HEK293 (cell line): ENCODE measurements around the gene PLPP6.

ENCODE experiments used
- CTCF ChIA-PET: fragments of 350-600 bp; formaldehyde crosslinking; extraction: SDS; loops from one replicate; lab custom pipeline; 2021; ENCODE audit warnings: antibody characterized with exemption; lab: Yijun Ruan, JAX
- POLR2A ChIA-PET: fragments of 300-600 bp; formaldehyde crosslinking; extraction: SDS; loops from one replicate; lab custom pipeline; 2020; ENCODE audit warnings: antibody characterized with exemption, inconsistent platforms; lab: Yijun Ruan, JAX
- H3K27ac ChIP-seq: fragments of 200-500 bp; sonication (Bioruptor generic); 2 replicates; pipeline ENCODE4 v1.5.1; 2014; ENCODE audit warnings: low read depth, low read length, control low read depth, inconsistent platforms; ENCODE audit errors: extremely low read depth
- H3K36me3 ChIP-seq, 2 experiments: fragments of 200-500 bp in 1 of 2; sonication (Bioruptor generic) in 1 of 2; 1 replicate in 1 of 2; 2 replicates in 1 of 2; pipeline ENCODE4 v1.5.1; 2014 to 2017; ENCODE audit warnings: inconsistent platforms in 2 of 2, low read length in 2 of 2; ENCODE audit not compliant: control insufficient read depth in 2 of 2, insufficient read depth in 1 of 2
- H3K4me1 ChIP-seq: fragments of 200-500 bp; sonication (Bioruptor generic); 2 replicates; pipeline ENCODE4 v1.5.1; 2014; ENCODE audit warnings: mild to moderate bottlenecking, low read length, inconsistent platforms; ENCODE audit not compliant: control insufficient read depth, insufficient read depth
- H3K4me3 ChIP-seq: 2 replicates; pipeline ENCODE4 v1.5.1; 2011; ENCODE audit warnings: low read depth, mild to moderate bottlenecking, control low read depth, low read length, moderate library complexity
- H3K9me3 ChIP-seq: fragments of 200-500 bp; sonication (Bioruptor generic); 2 replicates; pipeline ENCODE4 v1.5.1; 2014; ENCODE audit warnings: low read depth, low read length, inconsistent platforms; ENCODE audit not compliant: control insufficient read depth, insufficient read depth
- GLI4 ChIP-seq: fragments of 450-650 bp; formaldehyde crosslinking; IDR thresholded peaks from 2 replicates; pipeline ENCODE4 v1.5.1; 2016; ENCODE audit warnings: missing biosample characterization, missing genetic modification characterization
- KLF1 ChIP-seq: fragments of 450-650 bp; formaldehyde crosslinking; IDR thresholded peaks from 2 replicates; pipeline ENCODE4 v1.5.1; 2016; ENCODE audit warnings: missing biosample characterization, missing genetic modification characterization
- MEIS1 ChIP-seq: sonication (generic); formaldehyde crosslinking; IDR thresholded peaks from 2 replicates; pipeline ENCODE4 v1.8.1; 2022; ENCODE audit warnings: missing genetic modification reagents, mild to moderate bottlenecking, borderline replicate concordance
- PRDM1 ChIP-seq: fragments of 450-650 bp; formaldehyde crosslinking; IDR thresholded peaks from 2 replicates; pipeline ENCODE4; 2016; ENCODE audit warnings: missing biosample characterization, missing genetic modification characterization
- REST ChIP-seq: fragments of 450-650 bp; formaldehyde crosslinking; IDR thresholded peaks from 2 replicates; pipeline ENCODE4 v1.5.1; 2016; ENCODE audit warnings: missing biosample characterization, missing genetic modification characterization
- SP2 ChIP-seq: fragments of 450-650 bp; formaldehyde crosslinking; IDR thresholded peaks from 2 replicates; pipeline ENCODE4 v1.5.1; 2016; ENCODE audit warnings: missing biosample characterization, missing genetic modification characterization
- ZBTB17 ChIP-seq: fragments of 450-650 bp; formaldehyde crosslinking; IDR thresholded peaks from 2 replicates; pipeline ENCODE4 v1.5.1; 2016; ENCODE audit warnings: missing biosample characterization, missing genetic modification characterization
- ZBTB21 ChIP-seq: fragments of 450-650 bp; formaldehyde crosslinking; IDR thresholded peaks from 2 replicates; pipeline ENCODE4 v1.5.1; 2017; ENCODE audit warnings: missing biosample characterization, missing genetic modification characterization
- ZFHX2 ChIP-seq: fragments of 450-650 bp; formaldehyde crosslinking; conservative IDR thresholded peaks from 2 replicates; pipeline ENCODE4 v1.5.1; 2016; ENCODE audit warnings: missing biosample characterization, missing genetic modification characterization
- ZIC2 ChIP-seq: fragments of 450-650 bp; formaldehyde crosslinking; IDR thresholded peaks from 2 replicates; pipeline ENCODE4 v1.5.1; 2016; ENCODE audit warnings: missing biosample characterization, missing genetic modification characterization
- ZNF311 ChIP-seq: fragments of 450-650 bp; formaldehyde crosslinking; IDR thresholded peaks from 2 replicates; pipeline ENCODE4 v1.5.1; 2017; ENCODE audit warnings: missing biosample characterization, missing genetic modification characterization, borderline replicate concordance
- ZNF350 ChIP-seq: fragments of 450-650 bp; formaldehyde crosslinking; IDR thresholded peaks from 2 replicates; pipeline ENCODE4 v1.5.0; 2017; ENCODE audit warnings: missing biosample characterization, mild to moderate bottlenecking, missing genetic modification characterization
- ZNF354C ChIP-seq: fragments of 450-650 bp; formaldehyde crosslinking; IDR thresholded peaks from 2 replicates; pipeline ENCODE4 v1.5.1; 2016; ENCODE audit warnings: missing biosample characterization, missing genetic modification characterization, low read depth, borderline replicate concordance
- ZNF37A ChIP-seq: fragments of 450-650 bp; IDR thresholded peaks from 2 replicates; pipeline ENCODE4 v1.5.1; 2018; ENCODE audit warnings: missing biosample characterization, missing genetic modification characterization
- ZNF48 ChIP-seq: fragments of 450-650 bp; formaldehyde crosslinking; IDR thresholded peaks from 2 replicates; pipeline ENCODE4 v1.5.1; 2016; ENCODE audit warnings: missing biosample characterization, missing genetic modification characterization
- ZNF600 ChIP-seq: fragments of 450-650 bp; formaldehyde crosslinking; IDR thresholded peaks from 2 replicates; pipeline ENCODE4 v1.5.1; 2016; ENCODE audit warnings: missing biosample characterization, missing genetic modification characterization
- ZNF629 ChIP-seq: fragments of 450-650 bp; formaldehyde crosslinking; IDR thresholded peaks from 2 replicates; pipeline ENCODE4 v1.5.1; 2017; ENCODE audit warnings: missing biosample characterization, missing genetic modification characterization
- ZNF777 ChIP-seq: fragments of 450-650 bp; formaldehyde crosslinking; IDR thresholded peaks from 2 replicates; pipeline ENCODE4 v1.5.1; 2017; ENCODE audit warnings: missing biosample characterization, missing genetic modification characterization, borderline replicate concordance
- TF ChIP-seq, protein P1 (sequence below): fragments of 450-650 bp; formaldehyde crosslinking; IDR thresholded peaks from 2 replicates; pipeline ENCODE4 v1.5.1; 2016; ENCODE audit warnings: missing biosample characterization, missing genetic modification characterization

PLPP6 gene

GRCh38 chr9:4662989-4663792, 1.1 kb downstream of the PLPP6 start (continued):
- 0 out of 2 replicates have a peak, but pooled peaks have one; percentile 1 for TF ChIP-seq ZIC2 (tag by site-specific recombination)
- TF ChIP-seq ZNF600 (tag by site-specific recombination), result 0 out of 2 replicates have a peak, but pooled peaks have one; percentile 56
- TF ChIP-seq ZNF354C (tag by site-specific recombination), result no peak
- TF ChIP-seq ZNF629 (tag by site-specific recombination), result peak; percentile 92
- no peak for TF ChIP-seq ZNF777 (tag by site-specific recombination)
- TF ChIP-seq ZBTB17 (tag by site-specific recombination), result peak; percentile 64; the same call in 1 of the 2 replicates
- TF ChIP-seq REST (tag by site-specific recombination), result no peak; the same call in 1 of the 2 replicates
- no peak for TF ChIP-seq ZNF311 (tag by site-specific recombination)
- no peak for TF ChIP-seq ZNF350 (tag by site-specific recombination)
- TF ChIP-seq ZFHX2 (tag by site-specific recombination), result no peak
- no peak for TF ChIP-seq ZNF37A (tag by site-specific recombination)
- TF ChIP-seq KLF1 (tag by site-specific recombination), result no peak
- TF ChIP-seq GLI4 (tag by site-specific recombination), result no peak

DNA sequence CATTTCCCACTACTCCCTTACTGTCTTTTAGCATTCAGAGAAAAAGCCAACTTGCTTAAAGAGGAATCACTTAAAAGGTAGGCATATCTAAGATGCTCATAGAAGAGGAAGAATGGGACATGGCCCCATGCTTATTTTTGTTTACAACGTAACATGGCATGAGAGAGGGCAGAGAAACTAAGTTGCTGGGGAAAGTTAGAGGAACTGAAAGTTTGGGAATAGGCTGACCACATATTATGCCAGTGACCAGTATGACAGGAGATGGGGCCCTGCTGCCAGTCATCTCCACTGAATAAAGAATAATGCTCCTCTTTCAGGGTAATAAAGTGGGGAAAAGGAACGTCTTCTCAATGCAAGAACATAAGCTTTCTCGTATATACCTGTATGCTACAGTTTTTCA, 1.9 kb downstream of the PLPP6 start:
- H3K4me1 ChIP-seq, result peaks cover 5% of the 10 kb centered on the region
- no peak overlapping the region for H3K27ac ChIP-seq
- no peaks in the 10 kb centered on the region for H3K36me3 ChIP-seq
- POLR2A ChIA-PET, result interaction anchor here (1.1 kb wide), 1 partner anchor 14 kb away, joined by 3 read pairs; no protein-coding TSS in a partner anchor
- H3K4me3 ChIP-seq, result peak overlapping the region; percentile 86
- CTCF ChIA-PET, result interaction anchor here (0.6 to 1.2 kb wide), 7 partner anchors 8 to 1829 kb away, joined by 3 to 5 read pairs (median 3); no protein-coding TSS in a partner anchor
- no peaks in the 10 kb centered on the region for H3K9me3 ChIP-seq
- TF ChIP-seq PRDM1 (tag by site-specific recombination) (peak; percentile 77), MEIS1 (CRISPR knock-in tag) (no peak)

DNA sequence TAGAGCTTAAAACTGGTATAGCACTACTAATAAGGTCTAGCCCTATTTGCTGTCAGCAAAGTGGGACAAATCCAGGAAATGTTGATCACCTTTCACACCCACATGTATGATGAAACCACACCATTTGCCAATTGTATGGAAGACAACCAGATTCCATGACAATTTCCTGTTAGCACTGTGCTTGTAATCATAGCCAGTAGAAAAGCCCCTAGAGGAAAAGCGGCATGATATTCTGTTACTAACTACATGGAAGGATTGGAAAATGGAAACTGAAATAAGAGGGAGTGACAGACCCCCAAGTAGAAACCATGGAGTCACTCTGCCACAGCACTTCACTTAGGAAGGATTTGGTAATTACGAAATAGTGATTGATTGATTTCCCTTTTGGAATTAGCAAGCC, 3.3 kb downstream of the PLPP6 start:
- Histone ChIP-seq H3K4me1 (peaks cover 5% of the 10 kb centered on the region), H3K4me3 (no peak overlapping the region; the same call in none of the 2 replicates), H3K36me3 (no peaks in the 10 kb centered on the region), H3K27ac (no peak overlapping the region), H3K9me3 (no peaks in the 10 kb centered on the region)
- ChIA-PET CTCF (interaction anchor here (0.7 to 1.5 kb wide), 5 partner anchors 12 to 299 kb away, joined by 3 to 7 read pairs (median 5); no protein-coding TSS in a partner anchor), POLR2A (interaction anchor here (0.6 to 2.7 kb wide), 8 partner anchors 12 to 176 kb away, joined by 3 to 20 read pairs (median 6); partner anchors contain the start of genes AK3 and CDC37L1)
- TF ChIP-seq ZNF629 (tag by site-specific recombination) (peak; percentile 37; the same call in 1 of the 2 replicates), SP2 (tag by site-specific recombination) (peak; percentile 32; the same call in 1 of the 2 replicates), ZBTB21 (peak; percentile 20; the same call in 1 of the 2 replicates), ZNF48 (tag by site-specific recombination) (no peak)
- TF ChIP-seq, protein P1, sequence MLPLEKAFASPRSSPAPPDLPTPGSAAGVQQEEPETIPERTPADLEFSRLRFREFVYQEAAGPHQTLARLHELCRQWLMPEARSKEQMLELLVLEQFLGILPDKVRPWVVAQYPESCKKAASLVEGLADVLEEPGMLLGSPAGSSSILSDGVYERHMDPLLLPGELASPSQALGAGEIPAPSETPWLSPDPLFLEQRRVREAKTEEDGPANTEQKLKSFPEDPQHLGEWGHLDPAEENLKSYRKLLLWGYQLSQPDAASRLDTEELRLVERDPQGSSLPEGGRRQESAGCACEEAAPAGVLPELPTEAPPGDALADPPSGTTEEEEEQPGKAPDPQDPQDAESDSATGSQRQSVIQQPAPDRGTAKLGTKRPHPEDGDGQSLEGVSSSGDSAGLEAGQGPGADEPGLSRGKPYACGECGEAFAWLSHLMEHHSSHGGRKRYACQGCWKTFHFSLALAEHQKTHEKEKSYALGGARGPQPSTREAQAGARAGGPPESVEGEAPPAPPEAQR (tag by site-specific recombination), result no peak
